Lower lobe of right lung (tissue), 2 donors: ENCODE results near the gene TMPRSS12. TPM values are rescaled to one million over a fixed set of nuclear protein-coding genes. Genes with fewer than 3 reads are reported as not detected.

Experiments used
- ATAC-seq, 2 donors: fragments of 200-7000 bp; cut with Tn5 transposase; one replicate each; pipeline ENCODE4 v1.9.1; 2020 to 2022; ENCODE audit warnings: mild to moderate bottlenecking in 2 of 2, moderate library complexity in 2 of 2
- DNase-seq: peaks from one replicate; pipeline ENCODE4 v3.0.0-alpha.2; 2020
- H3K27ac ChIP-seq: fragments of 200-600 bp; one replicate; pipeline ENCODE4 v1.8.0; 2022
- H3K27me3 ChIP-seq: fragments of 200-600 bp; one replicate; pipeline ENCODE4 v1.8.0; 2022; ENCODE audit warnings: low read depth
- H3K36me3 ChIP-seq: fragments of 200-600 bp; one replicate; pipeline ENCODE4 v1.8.0; 2022; ENCODE audit warnings: mild to moderate bottlenecking
- H3K4me1 ChIP-seq: fragments of 200-600 bp; one replicate; pipeline ENCODE4 v1.8.0; 2022
- H3K4me3 ChIP-seq: fragments of 200-600 bp; one replicate; pipeline ENCODE4 v1.8.0; 2022; ENCODE audit warnings: mild to moderate bottlenecking
- H3K9me3 ChIP-seq: fragments of 200-600 bp; one replicate; pipeline ENCODE4 v1.8.0; 2022
- intact Hi-C: fragments of 100-400 bp; cut with DNase I; formaldehyde crosslinking; loops from one replicate; pipeline ENCODE4 v1.11.0; 2022
- total RNA-seq: library from RNA; stranded (reverse); fragmentation: NEBNext Ultra II Directional; extraction: Animal tissue kit (Norgen Biotek cat#: 25700); gene quantifications from one replicate; pipeline ENCODE4 v1.2.1, GENCODE V29; 2021
- TF ChIP-seq, protein P1 (sequence below): fragments of 200-600 bp; IDR thresholded peaks from one replicate; pipeline ENCODE4 v1.8.0; 2022; ENCODE audit warnings: antibody characterized with exemption, mild to moderate bottlenecking
- donor health status: DM: no; HTN: yes; CAD: no; lungs with severe emphysema.

The TMPRSS12 gene
- total RNA-seq, 1 donor from 2014 or later, result not detected

DNA sequence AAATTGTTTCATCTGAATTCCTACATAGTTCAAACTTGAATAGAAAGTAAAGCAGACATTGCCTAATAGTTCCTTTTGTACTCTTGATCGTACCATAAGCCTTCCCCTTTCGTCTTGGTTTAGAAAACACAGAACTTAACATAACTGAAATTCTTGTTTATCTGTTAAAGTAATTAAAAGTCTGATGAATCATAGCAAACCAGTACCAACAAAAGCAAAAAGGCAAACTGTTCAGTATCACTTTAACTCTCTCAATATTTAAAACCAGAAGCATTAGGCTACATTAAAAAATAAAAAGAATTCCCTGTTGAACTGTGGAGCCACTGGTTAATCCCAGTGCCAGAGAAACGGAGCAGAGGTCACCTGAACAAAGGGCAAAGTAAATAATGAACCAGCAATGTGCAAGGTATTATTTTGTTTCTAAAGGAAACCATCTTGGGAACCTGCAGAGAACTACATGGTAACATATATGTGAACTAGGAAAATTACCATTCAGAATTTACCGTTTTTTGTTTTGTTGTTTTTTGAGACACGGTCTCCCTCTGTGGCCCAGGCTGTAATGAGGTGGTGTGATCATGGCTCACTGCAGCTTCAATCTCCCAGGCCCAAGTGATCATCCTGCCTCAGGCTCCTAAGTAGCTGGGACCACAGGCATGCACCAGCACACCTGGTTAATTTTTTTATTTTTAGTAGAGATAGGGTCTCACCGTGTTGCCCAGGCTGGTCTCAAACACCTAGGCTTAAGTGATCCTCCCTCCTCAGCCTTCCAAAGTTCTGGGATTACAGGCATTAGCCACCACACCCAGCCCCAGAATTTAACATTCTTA is 92.5 kb downstream of the TMPRSS12 start:
- Histone ChIP-seq H3K27me3 (no peaks in the 10 kb centered on the region), H3K4me3 (peak overlapping the region; percentile 3), H3K4me1 (peaks cover 53% of the 10 kb centered on the region), H3K27ac (peak overlapping the region; percentile 70), H3K36me3 (peaks cover 22% of the 10 kb centered on the region), H3K9me3 (no peaks in the 10 kb centered on the region)
- DNase-seq, result no peak
- intact Hi-C loops, result loop anchor here (10.0 kb wide), 1 partner anchor 50 kb away; no protein-coding TSS in a partner anchor
- peak; percentile 70 to 71 for ATAC-seq
- TF ChIP-seq, protein P1, sequence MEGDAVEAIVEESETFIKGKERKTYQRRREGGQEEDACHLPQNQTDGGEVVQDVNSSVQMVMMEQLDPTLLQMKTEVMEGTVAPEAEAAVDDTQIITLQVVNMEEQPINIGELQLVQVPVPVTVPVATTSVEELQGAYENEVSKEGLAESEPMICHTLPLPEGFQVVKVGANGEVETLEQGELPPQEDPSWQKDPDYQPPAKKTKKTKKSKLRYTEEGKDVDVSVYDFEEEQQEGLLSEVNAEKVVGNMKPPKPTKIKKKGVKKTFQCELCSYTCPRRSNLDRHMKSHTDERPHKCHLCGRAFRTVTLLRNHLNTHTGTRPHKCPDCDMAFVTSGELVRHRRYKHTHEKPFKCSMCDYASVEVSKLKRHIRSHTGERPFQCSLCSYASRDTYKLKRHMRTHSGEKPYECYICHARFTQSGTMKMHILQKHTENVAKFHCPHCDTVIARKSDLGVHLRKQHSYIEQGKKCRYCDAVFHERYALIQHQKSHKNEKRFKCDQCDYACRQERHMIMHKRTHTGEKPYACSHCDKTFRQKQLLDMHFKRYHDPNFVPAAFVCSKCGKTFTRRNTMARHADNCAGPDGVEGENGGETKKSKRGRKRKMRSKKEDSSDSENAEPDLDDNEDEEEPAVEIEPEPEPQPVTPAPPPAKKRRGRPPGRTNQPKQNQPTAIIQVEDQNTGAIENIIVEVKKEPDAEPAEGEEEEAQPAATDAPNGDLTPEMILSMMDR, result no peak

DNA sequence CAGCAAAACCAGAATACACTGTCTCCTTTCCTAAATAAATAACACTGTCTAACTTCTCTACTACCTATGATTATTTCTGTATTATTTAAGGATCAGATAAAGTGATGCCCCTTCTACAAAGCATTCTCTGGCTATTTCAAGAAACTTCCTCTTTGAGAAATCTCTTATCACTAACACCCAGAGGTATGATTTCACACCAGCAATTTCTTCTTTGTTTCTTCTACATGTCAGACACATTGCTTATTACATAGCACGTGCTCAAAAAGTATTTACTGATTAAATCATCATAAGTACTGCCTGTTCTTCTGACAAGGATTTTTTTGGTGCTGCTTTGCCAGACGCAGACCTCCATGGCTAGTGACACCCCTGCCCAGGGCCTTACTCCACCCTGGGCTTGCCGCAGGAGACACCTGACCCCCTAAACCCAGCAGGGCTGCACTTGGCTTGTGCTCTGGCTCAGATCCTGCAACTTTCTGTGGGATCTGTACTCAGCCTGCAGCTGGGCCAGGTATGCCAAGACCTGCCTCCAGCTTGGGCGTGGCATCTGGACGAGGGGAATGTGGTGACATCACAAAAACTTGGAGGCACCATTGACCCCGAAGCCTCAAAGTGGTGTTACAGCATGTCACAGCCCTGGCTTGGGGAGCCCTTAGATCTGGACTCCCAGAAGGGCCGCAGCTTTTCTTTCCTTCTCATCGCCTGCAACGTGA is 94.2 kb downstream of the TMPRSS12 start:
- H3K27ac ChIP-seq, result no peak overlapping the region
- TF ChIP-seq, protein P1, result no peak
- intact Hi-C loops, result loop anchor here (10.0 kb wide), 1 partner anchor 48 kb away; no protein-coding TSS in a partner anchor
- no peak for DNase-seq
- H3K9me3 ChIP-seq, result no peaks in the 10 kb centered on the region
- H3K4me3 ChIP-seq, result no peak overlapping the region
- peaks cover 35% of the 10 kb centered on the region for H3K4me1 ChIP-seq
- peaks cover 6% of the 10 kb centered on the region for H3K36me3 ChIP-seq
- peak in 1 of 2 donors; percentile 6 for ATAC-seq
- H3K27me3 ChIP-seq, result no peaks in the 10 kb centered on the region

Other genes with a start within 250 kb of the TMPRSS12 start
- gene ATF1, start 78.8 kb upstream of the TMPRSS12 start, total RNA-seq, result 47.0 TPM
- gene HIGD1C, start 109.6 kb downstream of the TMPRSS12 start, total RNA-seq, result not detected
- 102 TPM for gene SLC11A2, start 183.5 kb downstream of the TMPRSS12 start, total RNA-seq
- gene LETMD1, start 205.4 kb downstream of the TMPRSS12 start, total RNA-seq, result 69.6 TPM
- gene CSRNP2, start 240.7 kb downstream of the TMPRSS12 start, total RNA-seq, result 21.2 TPM